HUES64 (cell line): ENCODE data around the gene MBNL3.

ENCODE experiments used
- H3K27ac ChIP-seq: 2 replicates; pipeline ENCODE4 v1.7.0; 2013; ENCODE audit warnings: low read depth, low read length, inconsistent platforms
- H3K27me3 ChIP-seq: 2 replicates; pipeline ENCODE4 v1.6.1; 2013; ENCODE audit warnings: mild to moderate bottlenecking, low read length; ENCODE audit not compliant: insufficient read depth
- H3K36me3 ChIP-seq: 2 replicates; pipeline ENCODE4 v1.6.1; 2013; ENCODE audit warnings: mild to moderate bottlenecking, low read length; ENCODE audit not compliant: insufficient read depth
- H3K4me1 ChIP-seq: 2 replicates; pipeline ENCODE4 v1.6.1; 2013; ENCODE audit warnings: mild to moderate bottlenecking, low read length, moderate library complexity; ENCODE audit not compliant: insufficient read depth
- H3K4me3 ChIP-seq: 2 replicates; pipeline ENCODE4 v1.5.1; 2013; ENCODE audit warnings: mild to moderate bottlenecking, low read length, moderate library complexity
- H3K9ac ChIP-seq: 2 replicates; pipeline ENCODE4 v1.6.1; 2013; ENCODE audit warnings: mild to moderate bottlenecking, low read depth, low read length
- H3K9me3 ChIP-seq: 2 replicates; pipeline ENCODE4 v1.6.1; 2013; ENCODE audit warnings: low read depth, low read length; ENCODE audit not compliant: insufficient read depth
- WGBS: fragments of 150-250, 120-280 bp; methylation state at CpG from one replicate; pipeline ENCODE4 v1.1.7; 2013; ENCODE audit warnings: missing lambda C conversion rate; 5-methylcytosine and 5-hydroxymethylcytosine counted together

The MBNL3 gene

GRCh38 chrX:132443196-132444135 lies 45.4 kb downstream of the MBNL3 start:
- Histone ChIP-seq H3K9me3 (no peaks in the 10 kb centered on the region), H3K36me3 (no peaks in the 10 kb centered on the region), H3K9ac (no peak overlapping the region), H3K27ac (no peak overlapping the region), H3K4me1 (no peaks in the 10 kb centered on the region), H3K4me3 (no peak overlapping the region), H3K27me3 (no peaks in the 10 kb centered on the region)
- 84% methylated on average over 5 of the region's 5 CpGs for WGBS

- no peaks in the 10 kb centered on the region for H3K36me3 ChIP-seq
- 100% methylated on average over 2 of the region's 2 CpGs for WGBS
- no peaks in the 10 kb centered on the region for H3K4me1 ChIP-seq
- H3K9ac ChIP-seq = no peak overlapping the region
- H3K27me3 ChIP-seq = no peaks in the 10 kb centered on the region
- H3K9me3 ChIP-seq = no peaks in the 10 kb centered on the region
- H3K4me3 ChIP-seq = no peak overlapping the region
- H3K27ac ChIP-seq = no peak overlapping the region
Measured at GRCh38 chrX:132442691-132443090, 46.1 kb downstream of the MBNL3 start.

- H3K9me3 ChIP-seq = no peaks in the 10 kb centered on the region
- no peaks in the 10 kb centered on the region for H3K36me3 ChIP-seq
- no peaks in the 10 kb centered on the region for H3K4me1 ChIP-seq
- no peak overlapping the region for H3K9ac ChIP-seq
- no peak overlapping the region for H3K4me3 ChIP-seq
- H3K27ac ChIP-seq = no peak overlapping the region
- WGBS = 100% methylated on average over 1 of the region's 1 CpG
- no peaks in the 10 kb centered on the region for H3K27me3 ChIP-seq
Measured at GRCh38 chrX:132435222-132435621, 53.6 kb downstream of the MBNL3 start.

GRCh38 chrX:132433551-132433950 lies 55.3 kb downstream of the MBNL3 start:
- no peaks in the 10 kb centered on the region for H3K27me3 ChIP-seq

GRCh38 chrX:132433001-132433400 lies 55.8 kb downstream of the MBNL3 start:
- Histone ChIP-seq H3K9me3 (no peaks in the 10 kb centered on the region), H3K27me3 (no peaks in the 10 kb centered on the region), H3K36me3 (no peaks in the 10 kb centered on the region), H3K4me3 (no peak overlapping the region), H3K9ac (no peak overlapping the region), H3K4me1 (no peaks in the 10 kb centered on the region), H3K27ac (no peak overlapping the region)
- WGBS = 92% methylated on average over 2 of the region's 2 CpGs

More at GRCh38 chrX:132433551-132433950, 55.3 kb downstream of the MBNL3 start:
- WGBS = 80% methylated on average over 6 of the region's 6 CpGs
- Histone ChIP-seq H3K9me3 (no peaks in the 10 kb centered on the region), H3K9ac (no peak overlapping the region), H3K4me1 (no peaks in the 10 kb centered on the region), H3K36me3 (no peaks in the 10 kb centered on the region), H3K27ac (no peak overlapping the region), H3K4me3 (no peak overlapping the region)

- H3K27me3 ChIP-seq = no peaks in the 10 kb centered on the region
- H3K9me3 ChIP-seq = no peaks in the 10 kb centered on the region
- no peaks in the 10 kb centered on the region for H3K4me1 ChIP-seq
- no peaks in the 10 kb centered on the region for H3K36me3 ChIP-seq
- H3K4me3 ChIP-seq = no peak overlapping the region
- no peak overlapping the region for H3K9ac ChIP-seq
- no peak overlapping the region for H3K27ac ChIP-seq
Measured at GRCh38 chrX:132428896-132429295, 59.9 kb downstream of the MBNL3 start.

GRCh38 chrX:132426695-132427281 lies 62.0 kb downstream of the MBNL3 start:
- H3K4me1 ChIP-seq = no peaks in the 10 kb centered on the region
- H3K9ac ChIP-seq = no peak overlapping the region
- H3K27ac ChIP-seq = no peak overlapping the region
- H3K36me3 ChIP-seq = no peaks in the 10 kb centered on the region
- no peak overlapping the region for H3K4me3 ChIP-seq
- WGBS = 89% methylated on average over 1 of the region's 1 CpG
- no peaks in the 10 kb centered on the region for H3K9me3 ChIP-seq
- no peaks in the 10 kb centered on the region for H3K27me3 ChIP-seq

GRCh38 chrX:132425744-132426318 lies 63.0 kb downstream of the MBNL3 start:
- no peaks in the 10 kb centered on the region for H3K27me3 ChIP-seq
- no peak overlapping the region for H3K9ac ChIP-seq
- WGBS = 100% methylated on average over 1 of the region's 3 CpGs
- no peak overlapping the region for H3K27ac ChIP-seq
- H3K4me1 ChIP-seq = no peaks in the 10 kb centered on the region
- no peak overlapping the region for H3K4me3 ChIP-seq
- H3K9me3 ChIP-seq = no peaks in the 10 kb centered on the region
- H3K36me3 ChIP-seq = no peaks in the 10 kb centered on the region

- Histone ChIP-seq H3K27ac (no peak overlapping the region), H3K27me3 (no peaks in the 10 kb centered on the region), H3K9me3 (no peaks in the 10 kb centered on the region), H3K36me3 (no peaks in the 10 kb centered on the region), H3K4me1 (no peaks in the 10 kb centered on the region), H3K4me3 (no peak overlapping the region), H3K9ac (no peak overlapping the region)
- WGBS = 88% methylated on average over 5 of the region's 5 CpGs
Measured at GRCh38 chrX:132423323-132423722, 65.5 kb downstream of the MBNL3 start.

GRCh38 chrX:132415012-132415411 lies 73.8 kb downstream of the MBNL3 start:
- H3K4me3 ChIP-seq = no peak overlapping the region
- H3K27me3 ChIP-seq = peaks cover 17% of the 10 kb centered on the region
- no peaks in the 10 kb centered on the region for H3K9me3 ChIP-seq
- no peak overlapping the region for H3K27ac ChIP-seq
- H3K4me1 ChIP-seq = peaks cover 33% of the 10 kb centered on the region
- WGBS = 85% methylated on average over 3 of the region's 3 CpGs
- H3K36me3 ChIP-seq = no peaks in the 10 kb centered on the region
- H3K9ac ChIP-seq = no peak overlapping the region

GRCh38 chrX:132414404-132414803 lies 74.4 kb downstream of the MBNL3 start:
- no peaks in the 10 kb centered on the region for H3K36me3 ChIP-seq
- H3K4me1 ChIP-seq = peaks cover 39% of the 10 kb centered on the region
- H3K9ac ChIP-seq = no peak overlapping the region
- H3K27ac ChIP-seq = no peak overlapping the region
- no peaks in the 10 kb centered on the region for H3K9me3 ChIP-seq
- WGBS = 100% methylated on average over 1 of the region's 2 CpGs
- H3K27me3 ChIP-seq = peaks cover 17% of the 10 kb centered on the region
- H3K4me3 ChIP-seq = no peak overlapping the region
